ENCODE data around the gene SPATA6L.

Gene SPATA6L

DNA sequence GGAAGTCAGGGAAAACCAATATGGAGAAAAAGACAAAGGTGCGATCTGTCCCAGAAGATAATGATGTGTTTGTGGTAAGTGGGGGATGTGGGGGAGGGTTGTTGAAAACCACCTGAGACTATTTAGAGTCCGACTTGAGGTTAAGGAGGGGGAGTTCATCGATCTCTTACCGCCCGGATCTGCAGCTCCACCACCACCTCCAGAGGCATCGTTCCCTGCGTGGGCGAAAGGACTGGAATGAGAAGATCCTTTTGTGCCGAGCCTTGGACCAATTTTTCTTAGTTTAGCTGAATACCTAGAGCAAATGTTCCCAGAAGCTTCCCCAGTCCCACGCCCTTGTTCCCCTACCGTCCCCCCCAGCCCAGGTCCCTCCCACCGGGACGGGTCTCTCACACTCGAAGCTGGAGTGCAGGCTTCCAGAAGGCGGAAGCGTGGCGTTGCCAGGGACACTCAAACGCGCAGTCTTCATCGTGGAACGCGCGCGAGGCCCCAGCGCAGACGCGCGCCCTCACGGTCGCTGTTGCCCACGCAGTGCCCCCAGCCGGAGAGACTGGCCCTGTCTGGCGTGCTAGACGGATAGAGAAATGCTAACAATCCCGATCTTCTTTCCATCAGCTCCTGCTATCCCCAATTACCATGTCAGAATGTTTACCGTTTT is at the start of gene SPATA6L:
SPATA6L (minus strand) TSS at position 439 of the 658 bp plus-strand sequence; CDS start at position 209, 230 bp downstream.
- peak in 1 of 2 donors; percentile 15 for DNase-seq (ENCODE audit: low read depth in 2 of 2)

- DNase-seq (ENCODE audit: low read depth in 2 of 2), result no peak
Observed at GRCh38 chr9:4714266-4715016, 48.2 kb upstream of the SPATA6L start.

DNA sequence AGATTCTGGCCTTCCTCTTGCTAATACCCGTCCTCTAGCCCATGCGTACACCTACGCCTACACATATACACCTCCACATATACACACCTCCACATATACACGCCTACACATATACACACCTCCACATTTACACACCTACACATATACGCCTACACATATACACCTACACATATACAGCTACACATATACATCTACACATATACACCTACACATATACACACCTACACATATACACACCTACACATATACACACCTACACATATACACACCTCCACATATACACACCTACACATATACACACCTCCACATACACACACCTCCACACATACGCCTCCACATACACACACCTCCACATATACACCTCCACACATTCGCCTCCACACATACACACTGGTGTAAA is 47.6 kb upstream of the SPATA6L start:
- no peak for DNase-seq (ENCODE audit: low read depth in 2 of 2)

GRCh38 chr9:4709380-4709779 is 43.1 kb upstream of the SPATA6L start:
- DNase-seq (ENCODE audit: low read depth in 2 of 2), result no peak

DNA sequence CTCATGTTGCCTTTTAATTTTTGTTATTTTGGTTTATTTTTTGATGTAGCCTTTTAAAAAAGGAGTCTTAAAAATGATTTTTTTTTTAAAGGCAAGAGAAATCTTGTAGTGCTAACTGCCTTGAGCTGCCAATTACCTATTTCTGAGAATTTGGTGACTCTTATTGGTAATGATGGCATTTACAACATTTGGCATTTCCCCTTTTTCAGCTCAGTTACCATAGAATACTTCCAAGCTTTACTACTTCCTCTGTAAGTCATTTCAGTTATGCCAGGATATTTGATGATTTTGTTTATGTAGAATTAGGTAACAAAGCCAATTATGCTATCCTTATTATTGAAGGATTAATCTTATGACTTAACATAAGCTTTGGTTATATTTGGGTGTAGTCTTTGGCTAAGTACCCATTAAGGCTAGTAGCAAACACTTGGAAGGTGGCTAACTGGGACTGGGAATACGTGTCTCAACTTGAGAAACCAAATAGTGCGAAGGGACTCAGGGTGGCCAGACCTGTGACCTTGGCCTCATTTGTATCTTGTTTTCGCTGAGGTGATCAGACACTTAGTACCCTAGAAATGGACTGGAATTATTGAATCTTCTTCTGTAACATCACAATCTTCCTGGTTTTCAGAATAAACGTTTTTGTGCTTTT is 40.8 kb upstream of the SPATA6L start:
- no peak for DNase-seq (ENCODE audit: low read depth in 2 of 2)

DNA sequence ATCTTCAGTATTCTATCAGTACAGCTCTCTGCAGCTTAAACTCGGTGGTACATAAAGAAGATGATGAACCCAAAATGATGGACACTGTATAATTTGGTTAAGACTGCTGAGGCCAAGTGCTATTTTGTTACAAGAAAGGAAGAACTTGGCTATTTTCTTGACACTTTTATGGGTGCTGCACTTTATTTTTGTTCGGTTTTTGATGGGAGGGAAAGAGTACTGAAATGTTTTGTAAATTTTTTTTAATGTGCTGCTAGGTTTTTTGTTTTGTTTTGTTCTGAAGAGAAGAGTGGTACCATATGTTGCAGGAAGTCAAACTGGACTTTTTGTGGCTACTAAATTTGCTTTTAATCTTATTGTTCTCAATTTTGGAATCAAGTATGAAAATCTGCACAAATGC is 39.7 kb upstream of the SPATA6L start:
- no peak for DNase-seq (ENCODE audit: low read depth in 2 of 2)

- DNase-seq (ENCODE audit: low read depth in 2 of 2), result no peak
Observed at GRCh38 chr9:4704129-4704528, 37.8 kb upstream of the SPATA6L start.

- no peak for DNase-seq (ENCODE audit: low read depth in 2 of 2)
Observed at GRCh38 chr9:4701526-4701925, 35.2 kb upstream of the SPATA6L start.

GRCh38 chr9:4700932-4701331 is 34.7 kb upstream of the SPATA6L start:
- no peak for DNase-seq (ENCODE audit: low read depth in 2 of 2)

GRCh38 chr9:4700091-4700490 is 33.8 kb upstream of the SPATA6L start:
- no peak for DNase-seq (ENCODE audit: low read depth in 2 of 2)

DNA sequence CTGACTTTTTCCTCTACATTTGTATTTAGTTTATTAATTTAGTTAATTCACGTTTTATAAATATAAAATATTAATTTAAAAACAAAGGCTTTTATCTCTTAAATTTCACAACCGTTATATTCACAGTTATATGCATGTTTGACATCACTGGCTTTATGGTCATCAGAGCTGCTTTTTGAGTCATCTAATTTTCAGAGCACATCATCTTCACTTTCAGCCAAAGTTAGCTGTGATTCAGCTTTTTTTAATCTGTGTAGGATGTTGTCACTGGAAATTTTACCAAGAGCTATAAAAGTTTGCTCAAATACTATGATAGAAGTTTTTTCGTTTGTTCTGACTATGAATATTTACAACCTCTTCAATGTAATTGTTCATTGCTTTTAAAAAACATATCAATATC is 25.5 kb upstream of the SPATA6L start:
- no peak for DNase-seq (ENCODE audit: low read depth in 2 of 2)

DNA sequence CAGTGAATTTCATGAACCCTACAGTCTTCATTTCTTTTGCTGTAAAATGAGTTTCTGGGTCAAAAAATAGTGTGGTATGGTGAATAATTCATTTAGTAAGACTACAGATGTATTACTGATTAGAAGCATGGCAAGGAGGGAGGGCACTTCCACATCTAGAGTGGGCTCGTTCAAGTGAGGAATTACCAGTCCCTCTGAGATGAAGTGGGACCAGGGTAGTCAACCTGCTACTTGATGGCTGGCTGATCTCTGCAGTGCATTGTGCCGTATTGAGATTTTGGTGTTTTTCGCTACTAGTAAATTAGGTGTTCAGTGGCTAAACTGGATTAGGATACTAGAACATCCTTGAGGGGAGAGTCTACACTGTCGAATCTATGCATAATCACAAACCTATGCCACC is 23.9 kb upstream of the SPATA6L start:
- DNase-seq (ENCODE audit: low read depth in 2 of 2), result no peak

- no peak for DNase-seq (ENCODE audit: low read depth in 2 of 2)
Observed at GRCh38 chr9:4689687-4690104, 23.4 kb upstream of the SPATA6L start.

DNA sequence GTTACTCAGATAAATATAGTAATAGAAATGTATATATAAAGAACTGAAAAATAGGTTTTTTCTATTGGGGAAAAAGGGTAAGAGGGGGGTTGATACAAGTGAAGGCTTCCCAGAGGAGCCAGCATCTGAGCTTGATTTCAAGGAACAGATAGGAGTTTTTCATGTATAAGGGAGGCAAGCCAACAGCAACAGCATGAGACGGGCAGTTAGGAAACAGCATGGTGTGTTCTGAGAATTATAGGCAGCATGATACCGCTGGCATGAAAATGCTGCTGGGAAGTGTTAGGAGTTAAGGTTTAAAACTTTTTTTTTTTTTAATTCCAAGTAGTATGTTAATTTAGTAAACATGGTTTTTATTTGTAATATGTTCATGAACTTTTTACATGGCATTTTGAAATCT is 22.7 kb upstream of the SPATA6L start:
- no peak for DNase-seq (ENCODE audit: low read depth in 2 of 2)

DNA sequence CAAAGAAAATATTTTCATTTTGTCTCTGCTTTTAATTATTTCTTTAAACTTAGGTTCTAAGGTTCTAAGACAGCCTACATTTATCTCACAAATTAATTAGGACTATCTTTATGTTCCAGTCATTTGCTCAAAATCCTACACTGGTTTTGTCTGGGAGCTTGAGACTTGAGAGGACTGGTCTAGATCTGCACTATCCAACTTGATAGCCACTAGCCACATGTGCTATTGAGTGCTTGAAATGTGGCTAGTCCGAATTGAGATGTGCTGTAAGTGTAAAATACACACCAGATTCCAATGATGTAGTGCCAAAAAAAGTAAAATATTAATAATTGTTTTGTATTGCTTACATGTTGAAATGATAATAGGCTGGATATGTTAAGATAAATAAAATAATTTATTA is 20.3 kb upstream of the SPATA6L start:
- DNase-seq (ENCODE audit: low read depth in 2 of 2), result no peak

DNA sequence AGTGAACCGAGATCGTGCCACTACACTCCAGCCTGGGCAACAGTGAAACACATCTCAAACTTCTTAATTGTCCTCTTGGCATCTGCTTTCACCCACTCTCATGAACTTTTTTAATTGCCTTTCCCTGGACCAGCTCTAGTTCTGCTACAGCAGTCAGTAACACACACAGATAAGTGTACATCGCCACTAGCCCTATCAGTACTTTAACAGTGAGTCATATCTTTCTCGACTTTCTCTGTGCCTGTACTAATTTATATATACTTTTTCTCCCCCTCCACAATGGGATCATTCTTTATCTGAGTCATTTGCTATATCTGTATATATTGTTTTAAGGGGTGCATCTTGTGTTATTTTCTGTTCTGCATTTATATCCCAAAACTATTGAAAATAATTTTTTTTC is 19.8 kb upstream of the SPATA6L start:
- DNase-seq (ENCODE audit: low read depth in 2 of 2), result no peak

DNA sequence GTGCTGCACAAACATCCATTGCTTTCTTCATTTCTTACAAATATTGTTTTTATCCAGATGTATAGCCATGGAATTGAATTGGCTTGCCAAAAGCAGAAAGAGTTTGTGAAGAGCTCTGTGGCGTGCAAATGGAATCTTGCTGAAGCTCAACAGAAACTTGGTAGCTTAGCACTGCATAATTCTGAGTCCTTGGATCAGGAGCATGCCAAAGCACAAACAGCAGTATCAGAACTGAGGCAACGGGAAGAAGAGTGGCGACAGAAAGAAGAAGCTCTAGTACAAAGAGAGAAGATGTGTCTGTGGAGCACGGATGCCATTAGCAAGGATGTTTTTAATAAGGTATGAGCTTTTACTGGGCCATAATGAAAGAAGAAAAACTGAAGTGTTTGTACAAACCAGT is 18.5 kb upstream of the SPATA6L start:
- DNase-seq (ENCODE audit: low read depth in 2 of 2), result no peak

- DNase-seq (ENCODE audit: low read depth in 2 of 2), result no peak
Observed at GRCh38 chr9:4680750-4681149, 14.5 kb upstream of the SPATA6L start.

- DNase-seq (ENCODE audit: low read depth in 2 of 2), result no peak
Observed at GRCh38 chr9:4680173-4680525, 13.9 kb upstream of the SPATA6L start.

DNA sequence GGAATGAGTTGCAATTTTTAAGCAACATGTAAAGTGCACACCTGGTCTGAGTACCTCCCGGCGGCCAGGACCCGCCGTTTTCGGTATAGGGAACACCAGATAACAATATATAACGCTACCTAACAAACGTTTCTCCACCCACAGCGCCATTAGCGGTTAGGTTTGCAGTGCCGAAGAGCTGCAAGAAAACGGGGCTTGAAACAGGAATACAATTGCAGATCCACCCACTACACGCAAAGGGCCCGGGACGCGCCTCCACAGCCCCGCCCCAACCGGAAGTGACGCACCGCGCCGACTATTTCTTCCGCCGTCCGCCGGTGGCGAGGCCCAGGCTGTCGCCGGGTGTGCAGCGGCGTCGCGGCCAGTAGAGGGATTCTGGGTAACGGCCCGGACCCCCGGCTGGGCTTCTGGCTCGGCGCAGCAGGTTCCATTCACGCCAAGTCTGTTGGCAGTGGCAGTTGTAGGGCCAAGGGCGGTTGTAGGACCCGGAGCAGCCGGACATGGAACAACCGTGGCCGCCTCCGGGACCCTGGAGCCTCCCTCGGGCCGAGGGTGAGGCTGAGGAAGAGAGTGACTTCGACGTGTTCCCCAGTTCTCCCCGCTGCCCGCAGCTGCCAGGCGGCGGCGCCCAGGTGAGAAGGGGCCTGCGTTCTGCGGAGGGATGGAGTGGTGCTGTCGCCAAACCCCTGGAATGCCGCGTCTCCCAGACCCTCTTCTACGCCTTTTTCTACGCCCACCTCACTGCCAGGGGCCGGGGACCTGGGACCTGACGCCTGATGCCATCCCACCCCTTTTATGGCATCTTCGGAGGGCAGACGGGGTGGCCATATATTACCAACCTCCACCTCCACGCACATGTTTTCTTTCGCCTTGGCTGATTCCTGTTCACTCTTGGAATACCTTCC is 13.2 kb upstream of the SPATA6L start, which contains the start of gene CDC37L1:
CDC37L1 (plus strand) TSS at position 302 of the 905 bp plus-strand sequence; CDS start at position 501, 199 bp downstream.
- DNase-seq (ENCODE audit: low read depth in 2 of 2), result peak; percentile 95 to 98

GRCh38 chr9:4678679-4679267 is 12.5 kb upstream of the SPATA6L start:
- no peak for DNase-seq (ENCODE audit: low read depth in 2 of 2)
